GM18519 (cell line): ENCODE measurements around the gene RIMS4.

ENCODE experiments used
- ATAC-seq: cut with Tn5 transposase; IDR thresholded peaks from one replicate; pipeline ENCODE4 v1.9.1; 2021; ENCODE audit warnings: mild to moderate bottlenecking, moderate library complexity; ENCODE audit not compliant: unreplicated experiment, low FRiP score

Gene RIMS4

DNA sequence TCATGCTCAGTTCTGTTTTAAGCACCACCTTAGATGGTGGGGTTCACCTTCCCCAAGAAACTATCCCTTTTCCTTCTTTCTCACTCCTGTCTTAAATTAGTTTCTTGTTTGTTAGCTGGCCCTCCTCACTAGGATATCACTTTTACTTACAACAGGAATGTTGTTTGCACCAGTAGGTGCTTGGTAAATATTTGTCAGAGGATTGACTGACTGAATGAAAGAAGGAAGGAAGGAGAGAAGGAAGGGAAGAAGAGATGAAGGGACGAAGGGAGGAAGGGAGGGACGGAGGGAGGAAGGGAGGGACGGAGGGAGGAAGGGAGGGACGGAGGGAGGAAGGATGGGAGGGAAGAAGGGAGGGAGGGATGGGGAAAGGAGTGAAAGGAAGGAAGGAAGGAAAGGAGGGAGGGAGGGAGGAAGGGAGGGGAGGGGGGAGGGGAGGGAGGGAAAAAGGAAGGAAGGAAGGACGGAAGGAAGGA, 65.2 kb downstream of the RIMS4 start:
- no peak for ATAC-seq

DNA sequence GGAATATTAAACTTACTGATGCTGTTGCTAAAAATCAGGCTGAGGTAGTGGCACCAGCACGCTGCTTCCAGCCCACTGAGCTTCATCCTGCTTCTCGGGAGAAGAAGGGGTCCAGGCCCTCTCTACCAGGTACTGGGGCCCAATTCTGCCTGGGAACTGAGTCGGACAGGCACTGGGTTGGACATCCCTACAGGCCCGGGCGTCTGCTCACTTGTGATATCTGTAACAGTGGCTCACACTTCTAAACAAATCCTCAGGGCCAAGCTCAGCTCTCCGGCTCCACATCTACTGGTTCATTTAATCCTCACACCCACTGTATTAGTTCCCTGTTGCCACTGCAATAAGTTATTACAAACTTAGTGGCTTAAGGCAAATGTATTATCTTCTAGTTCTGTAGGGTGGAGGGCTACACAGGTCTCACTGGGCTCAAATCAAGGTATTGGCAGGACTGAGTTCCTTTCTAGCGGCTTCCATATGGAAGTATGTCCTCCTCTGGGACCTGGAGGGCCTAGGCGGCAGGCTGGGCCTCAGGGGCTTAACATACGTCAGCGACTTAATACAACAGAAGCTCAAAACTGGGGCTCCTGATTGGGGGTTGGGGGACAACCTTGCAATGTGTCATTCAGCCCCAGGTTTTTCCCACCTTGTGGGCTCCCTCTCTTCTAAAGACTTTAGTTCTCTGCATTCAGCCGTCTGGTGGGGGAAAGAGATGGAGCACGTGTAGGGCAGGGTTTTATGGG, 66.3 kb downstream of the RIMS4 start:
- no peak for ATAC-seq

DNA sequence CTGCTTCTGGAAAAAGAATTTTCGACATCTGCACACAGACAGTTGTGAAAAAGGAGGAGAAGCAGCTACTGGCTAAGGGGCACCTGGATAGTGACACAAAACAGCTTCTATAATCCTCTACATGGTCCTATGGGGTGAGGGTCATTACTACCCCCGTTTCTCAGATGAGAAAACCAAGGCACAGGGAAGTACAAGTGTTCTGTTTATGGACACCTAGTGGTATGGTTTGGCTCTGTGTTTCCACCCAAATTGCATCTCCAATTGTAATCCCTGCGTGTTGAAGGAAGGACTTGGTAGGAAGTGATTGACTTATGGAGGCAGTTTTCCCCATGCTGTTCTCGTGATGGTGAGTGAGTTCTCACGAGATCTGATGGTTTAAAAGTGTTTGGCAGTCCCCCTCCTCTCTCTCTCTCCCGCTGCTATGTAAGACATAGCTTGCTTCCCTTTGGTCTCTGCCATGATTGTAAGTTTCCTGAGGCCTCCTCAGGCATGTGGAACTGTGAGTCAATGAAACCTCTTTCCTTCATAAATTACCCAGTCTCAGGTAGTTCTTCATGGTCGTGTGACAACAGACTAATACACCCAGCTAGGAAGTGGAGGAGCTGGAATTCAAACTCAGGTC, 67.2 kb downstream of the RIMS4 start:
- ATAC-seq, result no peak

DNA sequence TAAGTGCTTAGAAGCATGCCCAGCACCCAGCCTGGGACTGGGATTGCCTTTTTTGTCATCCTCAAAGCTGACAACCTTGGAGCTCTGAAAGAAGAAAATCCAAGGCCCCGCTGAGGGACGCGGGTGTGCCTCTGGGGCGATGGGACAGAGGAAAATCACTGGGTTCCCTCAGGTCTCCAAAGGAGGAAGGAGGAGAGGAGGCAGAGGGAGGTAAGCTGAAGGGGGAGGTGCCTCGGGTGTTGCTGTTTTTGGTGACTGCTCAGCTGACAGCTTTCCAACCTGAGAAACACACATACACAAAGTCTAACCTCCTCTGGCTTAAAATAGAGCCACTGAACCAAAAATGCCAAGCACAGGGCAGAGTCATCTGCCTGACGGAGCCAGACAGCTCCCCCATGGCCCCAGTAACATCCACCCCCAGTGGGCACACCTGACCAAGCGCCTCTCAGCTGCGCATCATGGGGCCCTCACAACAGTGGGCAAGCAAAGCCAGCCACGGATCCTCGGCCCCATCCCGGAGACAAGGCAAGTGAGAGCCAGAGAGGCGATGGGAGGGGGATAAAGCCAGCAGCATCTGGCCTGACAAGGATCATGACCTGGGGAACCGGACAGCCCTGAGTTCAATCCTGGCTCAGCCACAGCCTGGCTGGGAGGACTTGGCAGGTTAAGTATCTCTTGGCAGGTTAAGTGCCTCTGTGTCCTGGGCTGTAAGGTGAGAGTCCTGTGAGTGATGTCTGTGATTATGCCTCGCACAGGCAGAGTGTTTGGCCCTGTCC, 67.9 kb downstream of the RIMS4 start:
- no peak for ATAC-seq

DNA sequence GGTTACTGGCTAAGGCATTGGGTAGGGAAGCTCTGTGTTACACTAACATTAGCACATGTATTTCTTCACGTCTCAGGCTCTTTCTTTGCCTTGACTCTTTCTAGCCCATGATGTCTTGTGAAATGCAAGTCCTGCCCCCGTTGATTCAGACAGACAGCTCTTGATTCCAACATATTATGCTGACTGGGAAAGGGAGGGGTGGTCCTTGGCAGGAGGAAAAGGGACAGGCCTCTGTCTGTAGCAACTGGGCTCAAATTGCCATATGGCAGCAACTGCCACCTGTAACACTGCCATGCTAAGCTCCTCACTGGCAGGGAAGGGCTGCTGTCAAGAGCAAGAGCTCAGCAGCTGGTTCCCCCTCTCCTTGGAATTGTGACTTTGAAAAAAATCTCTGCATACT, 70.4 kb downstream of the RIMS4 start:
- no peak for ATAC-seq

DNA sequence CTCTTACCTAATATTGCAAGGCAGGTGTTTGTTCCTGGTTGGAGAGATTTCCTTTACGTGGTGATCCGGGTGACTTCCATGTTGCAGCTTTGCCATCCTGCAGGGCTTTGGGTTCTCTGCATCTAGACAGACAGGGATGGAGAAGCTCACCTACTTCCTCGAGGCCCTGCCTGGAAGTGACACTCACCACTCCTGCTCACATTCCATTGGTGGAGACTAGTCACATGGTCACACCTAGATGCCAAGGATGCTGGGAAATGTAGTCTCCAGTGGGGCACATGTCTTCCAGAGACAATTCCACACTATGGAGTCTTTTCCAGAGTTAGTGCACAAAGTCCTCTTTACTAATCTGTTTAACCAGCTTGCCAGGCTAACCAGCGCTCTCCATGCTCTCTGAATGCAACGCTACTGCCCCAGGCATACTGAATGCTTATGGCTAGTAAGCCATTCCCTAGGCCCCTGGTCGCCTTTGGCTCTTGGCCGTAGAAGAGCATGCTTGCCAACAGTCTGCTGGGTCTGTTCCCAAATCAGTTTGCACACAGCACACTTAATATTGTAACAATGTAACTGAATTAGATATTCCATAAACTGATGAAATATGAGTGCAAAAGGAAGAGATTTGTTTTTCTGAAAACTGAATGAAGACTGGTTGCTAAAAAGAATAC, 71.4 kb downstream of the RIMS4 start:
- ATAC-seq, result no peak

DNA sequence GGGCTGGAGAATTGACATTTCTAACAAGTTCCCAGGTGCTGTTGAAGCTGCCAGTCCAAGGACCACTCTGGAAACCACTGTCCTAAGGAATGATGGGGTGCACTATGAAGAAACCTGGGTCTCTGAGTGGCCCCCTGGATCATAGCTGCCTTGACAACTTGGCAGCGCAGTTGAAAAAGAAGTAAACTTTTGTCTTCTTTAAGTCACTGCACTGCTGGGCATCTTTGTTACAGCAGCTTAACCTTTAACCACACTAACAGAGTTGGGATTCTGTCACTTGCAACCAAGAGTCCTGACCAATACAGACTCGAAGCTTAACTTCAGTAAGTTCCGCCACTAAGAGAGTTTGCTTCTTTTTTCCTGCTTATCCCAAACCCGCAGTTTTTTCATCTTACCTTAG, 73.2 kb downstream of the RIMS4 start:
- no peak for ATAC-seq

DNA sequence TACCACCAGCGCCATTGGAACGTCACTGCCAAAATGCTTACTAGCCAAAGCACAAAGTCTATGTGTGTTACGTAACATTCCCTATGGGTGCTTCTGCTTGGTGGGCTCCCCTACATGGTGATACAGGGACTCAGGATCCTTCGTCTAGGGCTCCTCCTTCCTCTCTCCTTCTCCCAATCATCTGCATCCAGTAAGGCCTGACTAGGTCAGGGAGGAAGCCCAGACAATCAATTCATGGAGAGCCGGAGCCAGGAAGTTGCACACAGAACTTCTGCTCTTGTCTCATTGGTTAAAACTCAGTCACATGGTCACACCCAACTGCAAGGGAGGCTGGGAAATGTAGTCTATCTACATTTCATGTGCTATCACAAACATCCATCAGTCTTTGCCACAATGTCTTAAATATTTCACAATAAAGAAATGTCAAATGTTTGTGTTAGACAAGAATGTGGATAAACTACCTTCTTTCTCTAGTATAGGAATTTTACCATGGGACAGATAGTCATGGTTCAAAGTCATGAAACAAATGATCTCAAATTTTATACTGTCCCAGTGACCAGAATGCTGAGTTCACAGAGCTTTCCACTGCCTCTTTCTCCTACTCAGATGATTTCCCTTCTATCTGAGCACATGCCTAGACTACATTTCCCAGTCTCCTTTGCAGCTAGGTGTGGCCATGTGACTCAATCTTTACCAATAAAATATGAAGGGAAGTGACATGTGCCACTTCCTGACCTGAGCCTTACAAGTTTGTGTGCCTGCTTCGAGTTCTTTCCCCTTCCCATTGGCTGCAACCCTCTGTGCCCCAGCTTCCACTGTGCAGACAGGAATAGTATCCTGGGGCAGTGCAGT, 74.0 kb downstream of the RIMS4 start:
- ATAC-seq, result no peak

DNA sequence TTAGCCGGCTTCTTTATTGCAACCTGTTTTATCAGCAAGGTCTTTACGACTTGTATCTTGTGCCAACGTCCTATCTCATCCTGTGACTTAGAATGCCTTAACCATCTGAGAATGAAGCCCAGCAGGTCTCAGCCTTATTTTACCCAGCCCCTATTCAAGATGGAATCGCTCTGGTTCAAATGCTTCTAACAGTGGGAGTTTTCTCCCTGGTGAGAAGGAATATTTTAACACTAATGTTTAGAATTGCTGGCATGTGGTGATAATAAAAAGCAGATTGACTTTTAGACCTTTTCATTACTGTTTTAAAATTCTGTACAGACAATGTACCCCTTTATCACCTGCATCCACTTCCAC, 74.6 kb downstream of the RIMS4 start:
- ATAC-seq, result no peak

DNA sequence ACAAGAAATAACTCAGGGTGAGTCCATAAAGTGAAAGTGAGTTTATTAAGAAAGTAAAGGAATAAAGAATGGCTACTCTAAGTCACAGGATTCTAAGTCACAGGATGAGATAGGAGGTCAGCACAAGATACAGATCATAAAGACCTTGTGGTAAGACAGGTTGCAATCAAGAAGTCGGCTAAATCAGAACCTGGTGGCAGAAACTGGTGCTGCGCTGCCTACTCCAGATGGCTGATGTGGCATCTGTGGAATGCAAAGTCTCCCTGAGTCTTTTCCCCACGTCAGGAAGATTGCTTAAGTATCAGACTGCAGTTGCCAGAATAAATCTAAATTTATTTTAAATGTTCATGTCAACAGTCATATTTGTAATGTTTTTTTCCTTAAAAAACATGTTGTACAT, 75.4 kb downstream of the RIMS4 start:
- ATAC-seq, result no peak

DNA sequence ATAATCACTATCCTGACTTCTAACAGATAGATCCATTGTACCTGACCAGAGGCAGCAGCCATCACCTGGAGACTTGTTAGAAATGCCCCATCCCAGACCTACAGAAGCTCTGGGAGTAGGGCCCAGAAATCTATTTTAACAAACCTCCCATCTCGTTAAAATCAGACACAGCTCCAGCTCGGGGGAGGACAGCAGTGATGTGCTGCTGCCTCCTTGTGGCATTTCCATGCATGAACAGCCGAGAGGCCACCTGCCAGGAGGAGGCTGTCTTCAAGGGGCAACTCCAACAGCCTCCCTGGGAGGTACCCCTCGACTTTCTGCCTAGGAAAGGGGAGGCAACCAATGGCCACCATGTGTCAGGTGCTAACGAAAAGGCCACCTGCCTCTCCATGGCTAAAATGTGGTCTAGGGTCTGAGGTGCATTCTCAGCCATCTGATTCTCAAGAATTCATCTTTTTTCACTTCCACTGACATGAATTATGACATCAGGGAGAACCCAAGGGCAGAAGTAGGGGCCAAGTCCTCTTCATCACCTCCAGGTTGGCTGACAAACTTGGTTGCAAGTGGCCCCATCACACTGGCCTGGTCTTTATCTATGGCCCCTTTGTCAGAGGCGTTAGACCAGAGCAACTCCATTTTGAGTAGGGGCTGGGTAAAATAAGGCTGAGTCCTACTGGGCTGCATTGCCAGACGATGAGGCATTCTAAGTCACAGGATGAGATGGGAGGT, 76.8 kb downstream of the RIMS4 start:
- no peak for ATAC-seq

DNA sequence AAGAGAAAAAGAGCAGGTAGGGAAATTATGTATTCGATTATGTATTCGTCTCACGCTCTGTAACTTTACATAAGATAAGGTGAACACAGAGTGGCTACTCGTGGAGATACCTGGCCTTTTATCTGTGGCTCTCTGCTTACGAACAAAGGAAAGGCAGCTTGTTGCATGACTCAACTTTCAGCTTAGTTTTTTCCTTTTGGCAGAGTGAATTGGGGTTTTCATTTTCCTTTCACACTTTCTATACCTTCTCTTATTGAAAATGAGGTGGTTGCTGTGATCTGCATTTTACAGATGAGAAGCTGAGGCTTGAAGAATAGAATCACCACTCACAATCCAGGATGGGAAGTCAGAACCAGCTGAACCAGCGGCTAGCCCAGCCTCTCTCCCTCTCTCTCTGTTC, 78.0 kb downstream of the RIMS4 start:
- ATAC-seq, result no peak

DNA sequence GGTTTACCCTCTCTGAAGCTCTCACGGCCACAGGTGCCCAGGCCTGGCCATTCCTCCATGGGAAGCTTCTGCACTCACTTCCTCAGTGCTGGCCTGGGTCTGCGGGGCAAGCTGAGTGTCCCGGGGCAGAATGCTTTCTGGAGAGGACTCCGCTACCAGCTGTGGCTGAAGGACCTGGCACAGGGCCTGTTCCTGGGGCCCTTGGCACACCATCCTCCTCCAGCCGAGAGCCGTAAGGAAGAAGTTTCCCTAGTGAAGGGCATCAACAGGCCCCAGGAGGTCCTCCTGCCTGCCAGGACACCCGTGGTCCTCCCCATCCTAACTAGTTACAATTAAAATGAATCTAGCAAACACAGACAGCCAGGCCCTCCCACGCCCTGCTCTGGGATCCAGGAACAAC, 78.7 kb downstream of the RIMS4 start:
- no peak for ATAC-seq

DNA sequence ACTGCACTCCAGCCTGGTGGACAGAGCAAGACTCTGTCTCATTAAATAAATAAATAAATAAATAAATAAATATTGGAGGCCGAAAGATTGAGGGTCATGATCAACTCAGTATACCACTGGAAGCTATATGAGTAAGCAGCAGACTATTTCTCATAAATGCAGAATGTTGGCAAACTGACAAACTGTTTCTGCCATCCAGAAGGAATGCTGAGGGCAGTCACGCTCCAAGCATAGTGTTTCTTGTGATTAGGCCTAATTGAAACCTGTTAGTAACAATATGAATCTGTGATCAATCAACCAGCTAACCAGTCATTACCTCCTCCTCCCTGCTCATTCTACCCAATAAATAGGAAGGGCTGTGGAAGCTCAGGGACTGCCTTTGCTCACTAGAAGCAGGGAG, 79.9 kb downstream of the RIMS4 start:
- no peak for ATAC-seq

DNA sequence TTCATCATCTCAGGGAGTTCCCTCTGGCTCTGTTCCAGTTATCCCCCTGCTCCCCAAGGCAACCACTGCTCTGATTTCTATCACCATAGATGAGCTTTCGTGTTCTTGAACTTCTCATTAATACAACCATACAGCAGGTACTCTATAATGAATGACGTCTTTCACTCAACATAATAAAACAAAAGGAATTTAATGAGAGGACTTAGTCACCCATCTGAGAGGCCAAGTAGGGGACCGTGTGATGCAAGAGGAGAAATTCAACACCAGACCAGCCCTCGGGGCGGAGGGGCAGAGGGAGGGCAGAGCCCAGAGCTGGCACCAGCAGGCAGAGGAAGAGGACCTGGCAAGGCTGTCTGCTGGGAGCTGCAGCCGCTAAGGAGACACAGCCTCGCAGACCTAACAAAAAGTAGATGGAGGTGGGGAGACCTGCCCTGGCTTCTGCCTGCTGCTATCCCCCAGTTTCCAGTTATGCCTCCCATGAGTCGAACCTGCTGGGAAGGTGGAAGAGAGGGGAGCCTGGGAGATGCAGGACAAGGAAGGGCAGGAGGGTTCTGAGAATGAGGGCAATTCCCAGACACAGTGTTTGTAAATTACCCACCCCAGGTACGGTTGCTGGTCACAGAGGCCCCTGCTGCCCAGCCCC, 81.4 kb downstream of the RIMS4 start:
- ATAC-seq, result no peak

DNA sequence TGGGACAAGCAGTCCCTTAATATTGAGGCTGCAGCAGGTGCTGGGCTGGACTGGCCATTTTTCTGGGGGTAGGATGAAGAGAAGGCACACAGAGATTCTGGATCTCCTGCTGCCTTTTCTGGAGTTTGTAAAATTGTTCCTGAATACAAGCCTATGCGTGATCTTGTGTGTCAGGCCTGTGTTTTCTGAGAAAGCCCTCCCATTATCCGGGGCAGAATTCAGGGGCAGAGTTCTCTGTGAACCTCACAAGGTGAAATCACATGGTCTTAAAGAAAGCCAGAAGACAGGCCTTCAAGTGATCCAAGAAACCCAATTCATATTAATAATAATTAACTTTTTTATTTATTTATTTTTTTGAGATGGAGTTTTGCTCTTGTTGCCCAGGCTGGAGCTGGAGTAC, 82.7 kb downstream of the RIMS4 start:
- no peak for ATAC-seq

DNA sequence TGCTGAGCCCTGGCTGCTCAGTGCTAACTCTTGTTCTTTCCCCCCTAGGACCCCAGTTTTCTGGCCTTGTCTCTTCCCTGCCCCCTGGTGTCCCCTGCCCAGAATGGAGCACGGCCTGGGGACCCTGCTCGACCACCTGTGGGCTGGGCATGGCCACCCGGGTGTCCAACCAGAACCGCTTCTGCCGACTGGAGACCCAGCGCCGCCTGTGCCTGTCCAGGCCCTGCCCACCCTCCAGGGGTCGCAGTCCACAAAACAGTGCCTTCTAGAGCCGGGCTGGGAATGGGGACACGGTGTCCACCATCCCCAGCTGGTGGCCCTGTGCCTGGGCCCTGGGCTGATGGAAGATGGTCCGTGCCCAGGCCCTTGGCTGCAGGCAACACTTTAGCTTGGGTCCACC, 83.3 kb downstream of the RIMS4 start:
- no peak for ATAC-seq

DNA sequence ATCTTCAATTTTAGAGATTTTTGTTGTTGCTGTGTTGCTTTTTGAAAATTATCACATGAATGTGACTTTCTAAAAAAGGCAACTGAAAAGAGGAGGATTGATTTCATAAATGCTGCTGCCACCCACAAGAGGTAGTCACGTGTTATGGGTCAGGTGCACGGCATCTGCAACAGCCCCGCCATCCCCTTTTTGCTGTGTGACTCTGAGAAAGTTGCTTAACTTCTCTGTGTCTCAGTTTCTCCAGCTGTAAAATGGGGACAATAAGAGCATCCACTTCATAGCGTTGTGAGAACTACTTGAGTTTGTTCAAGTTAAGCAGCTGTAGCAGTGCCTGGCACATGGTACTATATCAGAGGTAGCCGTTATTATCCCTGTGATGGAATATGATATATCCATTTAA, 84.5 kb downstream of the RIMS4 start:
- ATAC-seq, result no peak

DNA sequence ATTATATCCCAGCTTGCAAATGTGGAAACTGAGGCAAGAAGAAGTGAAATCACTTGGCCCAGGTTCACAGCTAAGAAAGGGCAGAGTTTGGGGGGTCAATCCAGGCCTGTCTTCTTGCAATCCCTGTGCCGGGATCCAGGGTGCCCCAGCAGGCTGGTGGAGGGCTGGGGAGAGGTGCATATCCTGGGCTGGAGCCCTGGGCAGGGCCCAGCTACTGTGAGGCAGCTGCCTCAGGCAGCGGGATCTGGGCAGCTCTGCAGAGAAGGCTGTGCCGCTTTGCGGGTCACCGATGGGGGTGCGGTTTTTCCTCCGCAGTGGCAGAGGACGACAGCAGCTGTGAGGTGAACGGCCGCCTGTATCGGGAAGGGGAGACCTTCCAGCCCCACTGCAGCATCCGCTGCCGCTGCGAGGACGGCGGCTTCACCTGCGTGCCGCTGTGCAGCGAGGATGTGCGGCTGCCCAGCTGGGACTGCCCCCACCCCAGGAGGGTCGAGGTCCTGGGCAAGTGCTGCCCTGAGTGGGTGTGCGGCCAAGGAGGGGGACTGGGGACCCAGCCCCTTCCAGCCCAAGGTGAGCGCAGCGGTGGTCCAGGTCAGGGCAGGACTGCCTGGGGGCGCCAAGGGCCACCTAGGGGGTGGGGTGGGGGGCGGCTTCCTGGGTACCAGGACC, 85.8 kb downstream of the RIMS4 start:
- ATAC-seq, result no peak
